Measurements from ENCODE around the gene VAV3.
"Not testable (repeated sequence)": the region's sequence is repeated elsewhere in the genome, so short reads cannot be mapped to it uniquely, and the experiment has no call there.

The VAV3 gene

GRCh38 chr1:107935396-107936064, 29.4 kb downstream of the VAV3 start:
- no peak for DNase-seq

- DNase-seq = no peak
Observed at GRCh38 chr1:107934578-107934977, 30.4 kb downstream of the VAV3 start.

GRCh38 chr1:107933736-107934135, 31.2 kb downstream of the VAV3 start:
- no peak for DNase-seq

GRCh38 chr1:107930292-107930691, 34.7 kb downstream of the VAV3 start:
- DNase-seq = no peak

- DNase-seq = no peak
Observed at GRCh38 chr1:107927820-107928219, 37.2 kb downstream of the VAV3 start.

GRCh38 chr1:107926436-107927080, 38.4 kb downstream of the VAV3 start:
- DNase-seq = no peak

- no peak for DNase-seq
Observed at GRCh38 chr1:107925565-107925964, 39.4 kb downstream of the VAV3 start.

GRCh38 chr1:107920999-107921398, 44.0 kb downstream of the VAV3 start:
- no peak for DNase-seq

- no peak for DNase-seq
Observed at GRCh38 chr1:107920561-107920960, 44.4 kb downstream of the VAV3 start.

GRCh38 chr1:107919953-107920352, 45.0 kb downstream of the VAV3 start:
- DNase-seq = no peak

GRCh38 chr1:107914119-107914765, 50.7 kb downstream of the VAV3 start:
- no peak for DNase-seq

- no peak for DNase-seq
Observed at GRCh38 chr1:107912656-107913055, 52.3 kb downstream of the VAV3 start.

GRCh38 chr1:107900090-107900945, 64.7 kb downstream of the VAV3 start:
- no peak for DNase-seq

GRCh38 chr1:107899655-107900054, 65.3 kb downstream of the VAV3 start:
- no peak for DNase-seq

- no peak for DNase-seq
Observed at GRCh38 chr1:107897438-107898345, 67.3 kb downstream of the VAV3 start.

- no peak for DNase-seq
Observed at GRCh38 chr1:107896936-107897335, 68.0 kb downstream of the VAV3 start.

- DNase-seq = no peak
Observed at GRCh38 chr1:107896401-107896800, 68.6 kb downstream of the VAV3 start.

- DNase-seq = no peak
Observed at GRCh38 chr1:107895403-107896191, 69.4 kb downstream of the VAV3 start.

- no peak for DNase-seq
Observed at GRCh38 chr1:107894605-107895004, 70.4 kb downstream of the VAV3 start.

GRCh38 chr1:107893350-107893749, 71.6 kb downstream of the VAV3 start:
- not testable (repeated sequence) for DNase-seq

- DNase-seq = no peak
Observed at GRCh38 chr1:107889524-107889923, 75.5 kb downstream of the VAV3 start.
